Upper lobe of left lung (tissue), 6 donors: Measurements from ENCODE around the gene HOXD10. TPM values are rescaled to one million over a fixed set of nuclear protein-coding genes. Genes with fewer than 3 reads are reported as not detected.

ENCODE experiments used
- ATAC-seq, 2 donors: fragments of 200-7000 bp; cut with Tn5 transposase; one replicate each; pipeline ENCODE4 v1.9.1; 2022; ENCODE audit warnings: mild to moderate bottlenecking in 2 of 2, moderate library complexity in 2 of 2; ENCODE audit not compliant: low FRiP score in 2 of 2
- DNase-seq, 2 donors: peaks; one replicate each; pipeline ENCODE4 v3.0.0-alpha.2; 2019 to 2020
- H3K27ac ChIP-seq, 4 donors: fragments of 200-600 bp; sonication (generic); one replicate each; pipeline ENCODE4 v1.5.1; 2016 to 2019
- H3K27me3 ChIP-seq, 4 donors: fragments of 200-600 bp; sonication (generic); one replicate each; pipeline ENCODE4 v1.5.1; 2017 to 2019
- H3K36me3 ChIP-seq, 4 donors: fragments of 200-600 bp; sonication (generic); one replicate each; pipeline ENCODE4 v1.5.1; 2016 to 2019
- H3K4me1 ChIP-seq, 4 donors: fragments of 200-600 bp; sonication (generic); one replicate each; pipeline ENCODE4 v1.5.1; 2018 to 2019
- H3K4me3 ChIP-seq, 4 donors: fragments of 200-600 bp; sonication (generic); one replicate each; pipeline ENCODE4 v1.5.1; 2017 to 2019; ENCODE audit warnings: mild to moderate bottlenecking in 2 of 4, moderate library complexity in 1 of 4
- H3K9me3 ChIP-seq, 4 donors: fragments of 200-600 bp; sonication (generic); one replicate each; pipeline ENCODE4 v1.5.1; 2018 to 2019
- CTCF ChIP-seq, 6 experiments: fragments of 450-650 bp in 4 of 6; fragments of 200-600 bp in 2 of 6; sonication (generic) in 2 of 6; IDR thresholded peaks; one replicate each; pipeline ENCODE4 v1.5.1; 2016 to 2019; ENCODE audit warnings: antibody characterized with exemption in 6 of 6
- EP300 ChIP-seq, 4 donors: sonication (generic); formaldehyde crosslinking; IDR thresholded peaks; one replicate each; pipeline ENCODE4 v1.5.1; 2017; ENCODE audit warnings: antibody characterized with exemption in 4 of 4, control low read depth in 2 of 4
- POLR2A ChIP-seq, 4 donors: fragments of 450-650 bp; IDR thresholded peaks; one replicate each; pipeline ENCODE4 v1.5.1; 2016 to 2017; ENCODE audit warnings: antibody characterized with exemption in 4 of 4, mild to moderate bottlenecking in 2 of 4
- POLR2AphosphoS5 ChIP-seq, 2 donors: sonication (generic); formaldehyde crosslinking; IDR thresholded peaks; one replicate each; pipeline ENCODE4 v1.5.1; 2017; ENCODE audit warnings: antibody characterized with exemption in 2 of 2
- WGBS, 2 donors: methylation state at CpG; one replicate each; pipeline ENCODE4 v1.1.5; 2017 to 2018; 5-methylcytosine and 5-hydroxymethylcytosine counted together
- total RNA-seq, 6 donors: library from RNA; depleted of rRNA in 4 of 6; stranded (reverse); fragments of >200 nt in 4 of 6; gene quantifications; one replicate each; pipeline versions ENCODE4 v1.1.0 to v1.2.1, GENCODE V29; 2016 to 2021
- donor health status: DM: no; HTN: no; CAD: no; lungs with moderate emphysema.
- donor health status: DM: no; HTN: yes; CAD: no; lungs with severe emphysema.

HOXD10 gene
- total RNA-seq, 6 donors from 2014 or later = 0.47 to 0.55 TPM; not detected in 4

GRCh38 chr2:176121190-176122051, 4.8 kb downstream of the HOXD10 start:
- Histone ChIP-seq H3K4me3 (no peak overlapping the region), H3K36me3 (no peaks in the 10 kb centered on the region), H3K4me1 (peaks cover 13 to 25% (median 21%) of the 10 kb centered on the region in 4 donors), H3K27me3 (peaks cover 3 to 93% (median 56%) of the 10 kb centered on the region in 4 donors), H3K9me3 (peaks cover 0 to 5% (median 0%) of the 10 kb centered on the region in 4 donors), H3K27ac (no peak overlapping the region)
- WGBS, 2 donors = 8 to 11% methylated on average over 24 to 53 of the region's 53 CpGs
- ATAC-seq (no peak), DNase-seq (peak in 1 of 2 donors; percentile 81)
- TF ChIP-seq CTCF (IDR thresholded peaks at IDR 0.05) = no peak
- TF ChIP-seq POLR2A (IDR thresholded peaks at IDR 0.05) = no peak
- TF ChIP-seq EP300 (IDR thresholded peaks at IDR 0.05) = no peak
- TF ChIP-seq POLR2AphosphoS5 (IDR thresholded peaks at IDR 0.05) = no peak

- Histone ChIP-seq H3K27ac (no peak overlapping the region), H3K27me3 (peaks cover 3 to 87% (median 55%) of the 10 kb centered on the region in 4 donors), H3K4me1 (peaks cover 13 to 25% (median 21%) of the 10 kb centered on the region in 4 donors), H3K36me3 (no peaks in the 10 kb centered on the region), H3K4me3 (peak overlapping the region in 3 of 4 donors; percentile 5 to 40 (median 37)), H3K9me3 (peaks cover 0 to 5% (median 0%) of the 10 kb centered on the region in 4 donors)
- TF ChIP-seq EP300 (IDR thresholded peaks at IDR 0.05) (no peak), CTCF (IDR thresholded peaks at IDR 0.05) (no peak), POLR2A (IDR thresholded peaks at IDR 0.05) (no peak), POLR2AphosphoS5 (IDR thresholded peaks at IDR 0.05) (no peak)
- WGBS, 2 donors = 9 to 13% methylated on average over 18 to 46 of the region's 47 CpGs
- ATAC-seq (peak in 1 of 2 donors; percentile 14), DNase-seq (peak in 1 of 2 donors; percentile 75)
These were observed 5.6 kb downstream of the HOXD10 start for GRCh38 chr2:176122052-176122682.

- H3K4me3 ChIP-seq = peak within 1 kb of the TSS in 3 of 4 donors; percentile 5 to 40 (median 37)
- TF ChIP-seq POLR2A (IDR thresholded peaks at IDR 0.05) (no peak), EP300 (IDR thresholded peaks at IDR 0.05) (no peak), POLR2AphosphoS5 (IDR thresholded peaks at IDR 0.05) (no peak), CTCF (IDR thresholded peaks at IDR 0.05) (no peak)
- ATAC-seq = peak in 1 of 2 donors; percentile 73
- no peak within 1 kb of the TSS for H3K27ac ChIP-seq
- peaks cover 0 to 5% (median 0%) of the 10 kb centered on the region in 4 donors for H3K9me3 ChIP-seq
- no peaks in the 10 kb centered on the region for H3K36me3 ChIP-seq
- 5 to 7% methylated on average over 19 to 33 of the region's 84 CpGs for WGBS, 2 donors
- H3K27me3 ChIP-seq = peaks cover 3 to 84% (median 52%) of the 10 kb centered on the region in 4 donors
- DNase-seq = peak in 1 of 2 donors; percentile 83
- H3K4me1 ChIP-seq = peaks cover 13 to 24% (median 22%) of the 10 kb centered on the region in 4 donors
These were observed 6.3 kb downstream of the HOXD10 start, which contains the start of gene HOXD9 for GRCh38 chr2:176122683-176123410. TSS of gene HOXD9 (plus strand) at chr2:176122719. CDS start at chr2:176122769, 50 bp downstream.

GRCh38 chr2:176123411-176124109, 7.0 kb downstream of the HOXD10 start:
- no peak for DNase-seq
- Histone ChIP-seq H3K27ac (no peak overlapping the region), H3K4me1 (peaks cover 13 to 27% (median 22%) of the 10 kb centered on the region in 4 donors), H3K36me3 (no peaks in the 10 kb centered on the region), H3K4me3 (peak overlapping the region in 2 of 4 donors; percentile 37 to 40), H3K27me3 (peaks cover 1 to 84% (median 55%) of the 10 kb centered on the region in 4 donors), H3K9me3 (peaks cover 0 to 5% (median 0%) of the 10 kb centered on the region in 4 donors)
- WGBS, 2 donors = 8 to 10% methylated on average over 33 to 40 of the region's 40 CpGs
- no peak for ATAC-seq
- TF ChIP-seq CTCF (IDR thresholded peaks at IDR 0.05) = no peak
- TF ChIP-seq EP300 (IDR thresholded peaks at IDR 0.05) = no peak
